A673 (cell line): ENCODE results near the gene ERFL.

Experiments used
- EZH2 ChIP-seq: fragments of 200-600 bp; sonication (generic); IDR thresholded peaks from 2 replicates; pipeline ENCODE4 v1.6.1; 2017; ENCODE audit warnings: borderline replicate concordance, low read depth, mild to moderate bottlenecking, mixed read lengths, antibody characterized with exemption, low read length; ENCODE audit not compliant: poor library complexity, severe bottlenecking
- TF ChIP-seq, protein P1 (sequence below): fragments of 300-800, 200-600 bp; sonication (generic); conservative IDR thresholded peaks from 2 replicates; pipeline ENCODE4 v1.5.1; 2017; ENCODE audit warnings: low read depth, mild to moderate bottlenecking, antibody characterized with exemption, low read length, moderate library complexity, mixed read lengths

DNA sequence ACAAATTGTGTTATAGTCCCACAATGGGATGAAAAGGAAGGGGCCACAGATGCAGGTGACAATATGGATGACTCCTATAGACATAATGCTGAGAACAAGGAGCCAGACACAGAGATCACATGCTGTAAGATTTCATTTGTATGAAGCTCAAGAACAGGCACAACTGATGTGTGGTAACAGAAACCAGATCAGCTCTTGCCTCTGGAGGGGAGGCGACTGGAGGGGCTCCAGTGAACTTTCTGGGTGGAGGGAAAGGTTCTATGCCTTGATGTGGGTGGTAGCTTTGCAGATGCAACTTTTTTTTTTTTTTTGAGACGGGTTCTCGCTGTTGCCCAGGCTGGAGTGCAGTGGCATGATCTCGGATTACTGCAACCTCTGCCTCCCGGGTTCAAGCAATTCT, 36.9 kb upstream of the ERFL start:
- TF ChIP-seq, protein P1, sequence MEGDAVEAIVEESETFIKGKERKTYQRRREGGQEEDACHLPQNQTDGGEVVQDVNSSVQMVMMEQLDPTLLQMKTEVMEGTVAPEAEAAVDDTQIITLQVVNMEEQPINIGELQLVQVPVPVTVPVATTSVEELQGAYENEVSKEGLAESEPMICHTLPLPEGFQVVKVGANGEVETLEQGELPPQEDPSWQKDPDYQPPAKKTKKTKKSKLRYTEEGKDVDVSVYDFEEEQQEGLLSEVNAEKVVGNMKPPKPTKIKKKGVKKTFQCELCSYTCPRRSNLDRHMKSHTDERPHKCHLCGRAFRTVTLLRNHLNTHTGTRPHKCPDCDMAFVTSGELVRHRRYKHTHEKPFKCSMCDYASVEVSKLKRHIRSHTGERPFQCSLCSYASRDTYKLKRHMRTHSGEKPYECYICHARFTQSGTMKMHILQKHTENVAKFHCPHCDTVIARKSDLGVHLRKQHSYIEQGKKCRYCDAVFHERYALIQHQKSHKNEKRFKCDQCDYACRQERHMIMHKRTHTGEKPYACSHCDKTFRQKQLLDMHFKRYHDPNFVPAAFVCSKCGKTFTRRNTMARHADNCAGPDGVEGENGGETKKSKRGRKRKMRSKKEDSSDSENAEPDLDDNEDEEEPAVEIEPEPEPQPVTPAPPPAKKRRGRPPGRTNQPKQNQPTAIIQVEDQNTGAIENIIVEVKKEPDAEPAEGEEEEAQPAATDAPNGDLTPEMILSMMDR: no peak
- TF ChIP-seq EZH2: no peak
